ENCODE data around the gene STX3.

DNA sequence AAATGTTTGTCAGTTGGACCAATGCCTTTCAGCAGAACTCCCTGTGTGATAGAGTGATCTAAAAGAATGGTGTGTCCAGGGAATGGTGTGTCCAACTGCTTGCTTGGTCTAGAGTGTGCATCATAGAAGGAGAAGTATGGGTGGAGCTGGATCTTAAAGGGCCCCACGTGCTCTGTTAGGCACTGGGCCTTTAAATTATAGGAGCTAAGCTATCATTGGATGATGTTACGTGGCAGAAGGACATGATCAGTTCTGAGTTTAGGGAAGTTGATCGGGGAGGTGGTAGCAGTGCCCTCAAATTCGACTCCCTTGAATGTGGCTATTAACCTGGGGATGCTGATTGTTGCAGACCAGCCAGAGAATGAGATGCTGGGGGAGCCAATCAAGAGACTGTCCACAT is 16.4 kb downstream of the STX3 start:
- TF ChIP-seq, protein P1, sequence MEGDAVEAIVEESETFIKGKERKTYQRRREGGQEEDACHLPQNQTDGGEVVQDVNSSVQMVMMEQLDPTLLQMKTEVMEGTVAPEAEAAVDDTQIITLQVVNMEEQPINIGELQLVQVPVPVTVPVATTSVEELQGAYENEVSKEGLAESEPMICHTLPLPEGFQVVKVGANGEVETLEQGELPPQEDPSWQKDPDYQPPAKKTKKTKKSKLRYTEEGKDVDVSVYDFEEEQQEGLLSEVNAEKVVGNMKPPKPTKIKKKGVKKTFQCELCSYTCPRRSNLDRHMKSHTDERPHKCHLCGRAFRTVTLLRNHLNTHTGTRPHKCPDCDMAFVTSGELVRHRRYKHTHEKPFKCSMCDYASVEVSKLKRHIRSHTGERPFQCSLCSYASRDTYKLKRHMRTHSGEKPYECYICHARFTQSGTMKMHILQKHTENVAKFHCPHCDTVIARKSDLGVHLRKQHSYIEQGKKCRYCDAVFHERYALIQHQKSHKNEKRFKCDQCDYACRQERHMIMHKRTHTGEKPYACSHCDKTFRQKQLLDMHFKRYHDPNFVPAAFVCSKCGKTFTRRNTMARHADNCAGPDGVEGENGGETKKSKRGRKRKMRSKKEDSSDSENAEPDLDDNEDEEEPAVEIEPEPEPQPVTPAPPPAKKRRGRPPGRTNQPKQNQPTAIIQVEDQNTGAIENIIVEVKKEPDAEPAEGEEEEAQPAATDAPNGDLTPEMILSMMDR (IDR thresholded peaks at IDR 0.05; ENCODE audit: low read depth, low read length) = no peak
- no peak for TF ChIP-seq EZH2phosphoT487 (IDR thresholded peaks at IDR 0.05; ENCODE audit: low read depth)

Data from OCI-LY3 (cell line).